Adipocyte (in vitro differentiated cells): ENCODE data around the gene KLHDC7B.

Source experiments
- DNase-seq: peaks from one replicate; pipeline ENCODE4 v3.0.0-alpha.2; 2015; ENCODE audit warnings: low read depth
- H3K27me3 ChIP-seq: replicated peaks from 2 replicates; pipeline ENCODE4 v1.7.0; 2013; ENCODE audit warnings: mild to moderate bottlenecking, low read length, moderate library complexity; ENCODE audit not compliant: control insufficient read depth, insufficient read depth
- H3K36me3 ChIP-seq: 2 replicates; pipeline ENCODE4 v1.7.0; 2013; ENCODE audit warnings: low read length, mild to moderate bottlenecking, moderate library complexity; ENCODE audit not compliant: control insufficient read depth, insufficient read depth, severe bottlenecking
- H3K4me1 ChIP-seq: 2 replicates; pipeline ENCODE4 v1.7.0; 2013; ENCODE audit warnings: mild to moderate bottlenecking, low read length, moderate library complexity; ENCODE audit not compliant: control insufficient read depth, insufficient read depth
- H3K4me3 ChIP-seq: 2 replicates; pipeline ENCODE4 v1.7.0; 2013; ENCODE audit warnings: mild to moderate bottlenecking, low read length, moderate library complexity
- H3K9ac ChIP-seq: 2 replicates; pipeline ENCODE4 v1.7.0; 2013; ENCODE audit warnings: mild to moderate bottlenecking, low read length, moderate library complexity
- H3K9me3 ChIP-seq: 2 replicates; pipeline ENCODE4 v1.7.0; 2013; ENCODE audit warnings: mild to moderate bottlenecking, low read length, moderate library complexity; ENCODE audit not compliant: control insufficient read depth

KLHDC7B gene

GRCh38 chr22:50545522-50546325, at the start of gene KLHDC7B:
TSS of gene KLHDC7B (plus strand) at chr22:50545899. CDS start at chr22:50546244, 345 bp downstream.
- peak; percentile 85 for DNase-seq
- H3K9ac ChIP-seq: peak within 1 kb of the TSS; percentile 78
- no peaks in the 10 kb centered on the region for H3K9me3 ChIP-seq
- peaks cover 33% of the 10 kb centered on the region for H3K4me1 ChIP-seq
- peaks cover 16% of the 10 kb centered on the region for H3K27me3 ChIP-seq
- H3K36me3 ChIP-seq: no peaks in the 10 kb centered on the region
- H3K4me3 ChIP-seq: no peak within 1 kb of the TSS

- H3K4me1 ChIP-seq: peaks cover 3% of the 10 kb centered on the region
- no peaks in the 10 kb centered on the region for H3K27me3 ChIP-seq
- DNase-seq: no peak
- H3K9me3 ChIP-seq: no peaks in the 10 kb centered on the region
- H3K9ac ChIP-seq: no peak overlapping the region
- no peak overlapping the region for H3K4me3 ChIP-seq
- H3K36me3 ChIP-seq: no peaks in the 10 kb centered on the region
Measured at GRCh38 chr22:50497093-50497492, 48.6 kb upstream of the KLHDC7B start.

- H3K36me3 ChIP-seq: peaks cover 11% of the 10 kb centered on the region
- H3K4me3 ChIP-seq: no peak overlapping the region
- no peaks in the 10 kb centered on the region for H3K27me3 ChIP-seq
- H3K9ac ChIP-seq: no peak overlapping the region
- H3K4me1 ChIP-seq: peaks cover 3% of the 10 kb centered on the region
- H3K9me3 ChIP-seq: no peaks in the 10 kb centered on the region
- DNase-seq: peak; percentile 64
Measured at GRCh38 chr22:50498322-50498890, 47.3 kb upstream of the KLHDC7B start.

- no peak for DNase-seq
Measured at GRCh38 chr22:50500452-50500851, 45.2 kb upstream of the KLHDC7B start.

GRCh38 chr22:50502096-50502495, 43.6 kb upstream of the KLHDC7B start:
- H3K4me3 ChIP-seq: no peak overlapping the region

More at GRCh38 chr22:50500452-50500851, 45.2 kb upstream of the KLHDC7B start:
- no peaks in the 10 kb centered on the region for H3K9me3 ChIP-seq
- H3K4me1 ChIP-seq: peaks cover 3% of the 10 kb centered on the region
- no peak overlapping the region for H3K9ac ChIP-seq
- no peak overlapping the region for H3K4me3 ChIP-seq
- peaks cover 18% of the 10 kb centered on the region for H3K36me3 ChIP-seq
- H3K27me3 ChIP-seq: no peaks in the 10 kb centered on the region

GRCh38 chr22:50502628-50503474, 42.8 kb upstream of the KLHDC7B start:
- H3K4me3 ChIP-seq: no peak overlapping the region
- no peaks in the 10 kb centered on the region for H3K9me3 ChIP-seq
- peaks cover 22% of the 10 kb centered on the region for H3K36me3 ChIP-seq
- peaks cover 9% of the 10 kb centered on the region for H3K4me1 ChIP-seq
- H3K27me3 ChIP-seq: no peaks in the 10 kb centered on the region
- no peak for DNase-seq
- H3K9ac ChIP-seq: no peak overlapping the region

More at GRCh38 chr22:50502096-50502495, 43.6 kb upstream of the KLHDC7B start:
- Histone ChIP-seq H3K4me1 (peaks cover 9% of the 10 kb centered on the region), H3K36me3 (peaks cover 22% of the 10 kb centered on the region), H3K9ac (no peak overlapping the region), H3K27me3 (no peaks in the 10 kb centered on the region), H3K9me3 (no peaks in the 10 kb centered on the region)
- no peak for DNase-seq

- DNase-seq: no peak
- H3K27me3 ChIP-seq: no peaks in the 10 kb centered on the region
- H3K4me1 ChIP-seq: peaks cover 6% of the 10 kb centered on the region
- no peak overlapping the region for H3K4me3 ChIP-seq
- H3K9ac ChIP-seq: no peak overlapping the region
- no peaks in the 10 kb centered on the region for H3K9me3 ChIP-seq
- H3K36me3 ChIP-seq: peaks cover 22% of the 10 kb centered on the region
Measured at GRCh38 chr22:50503475-50504145, 42.1 kb upstream of the KLHDC7B start.

- Histone ChIP-seq H3K9ac (no peak overlapping the region), H3K4me3 (no peak overlapping the region), H3K9me3 (no peaks in the 10 kb centered on the region), H3K27me3 (no peaks in the 10 kb centered on the region), H3K36me3 (peaks cover 22% of the 10 kb centered on the region), H3K4me1 (peaks cover 15% of the 10 kb centered on the region)
- no peak for DNase-seq
Measured at GRCh38 chr22:50504369-50505211, 41.1 kb upstream of the KLHDC7B start.

GRCh38 chr22:50505276-50505775, 40.4 kb upstream of the KLHDC7B start:
- Histone ChIP-seq H3K9me3 (no peaks in the 10 kb centered on the region), H3K4me1 (peaks cover 15% of the 10 kb centered on the region), H3K4me3 (no peak overlapping the region), H3K36me3 (peaks cover 22% of the 10 kb centered on the region), H3K9ac (no peak overlapping the region), H3K27me3 (no peaks in the 10 kb centered on the region)
- no peak for DNase-seq
